Activated T-helper 1 cell treated with anti-CD3 and anti-CD28 coated beads, Interleukin-2, amount 50 U/mL, for 16 hours (primary cell): ENCODE measurements around the gene VTI1A.

Source experiments
- DNase-seq, 2 donors: peaks; one replicate each; pipeline ENCODE4 v3.0.0-alpha.2; 2020; ENCODE audit warnings: low read depth in 1 of 2, low spot score in 1 of 2

VTI1A gene

GRCh38 chr10:112634096-112634830, 187.2 kb downstream of the VTI1A start:
- no peak for DNase-seq

- no peak for DNase-seq
These were observed 190.9 kb downstream of the VTI1A start for GRCh38 chr10:112637901-112638300.

- DNase-seq = no peak
These were observed 192.3 kb downstream of the VTI1A start for GRCh38 chr10:112639298-112639697.

GRCh38 chr10:112640638-112641037, 193.6 kb downstream of the VTI1A start:
- DNase-seq = no peak

GRCh38 chr10:112643600-112644264, 196.7 kb downstream of the VTI1A start:
- DNase-seq = no peak

- DNase-seq = no peak
These were observed 197.2 kb downstream of the VTI1A start for GRCh38 chr10:112644265-112644645.

- no peak for DNase-seq
These were observed 202.2 kb downstream of the VTI1A start for GRCh38 chr10:112649006-112649821.

GRCh38 chr10:112649822-112650152, 202.8 kb downstream of the VTI1A start:
- DNase-seq = no peak

GRCh38 chr10:112650588-112651030, 203.6 kb downstream of the VTI1A start:
- no peak for DNase-seq

- no peak for DNase-seq
These were observed 206.2 kb downstream of the VTI1A start for GRCh38 chr10:112653215-112653614.

GRCh38 chr10:112653851-112654250, 206.8 kb downstream of the VTI1A start:
- DNase-seq = no peak

- DNase-seq = no peak
These were observed 207.8 kb downstream of the VTI1A start for GRCh38 chr10:112654794-112655193.

- no peak for DNase-seq
These were observed 208.7 kb downstream of the VTI1A start for GRCh38 chr10:112655722-112656121.

- no peak for DNase-seq
These were observed 211.4 kb downstream of the VTI1A start for GRCh38 chr10:112658465-112658864.

- no peak for DNase-seq
These were observed 212.1 kb downstream of the VTI1A start for GRCh38 chr10:112658900-112659638.

GRCh38 chr10:112663234-112664125, 216.5 kb downstream of the VTI1A start:
- no peak for DNase-seq

- no peak for DNase-seq
These were observed 219.1 kb downstream of the VTI1A start for GRCh38 chr10:112666094-112666493.

- DNase-seq = no peak
These were observed 223.0 kb downstream of the VTI1A start for GRCh38 chr10:112669989-112670388.

- DNase-seq = no peak
These were observed 224.7 kb downstream of the VTI1A start for GRCh38 chr10:112671743-112672142.

GRCh38 chr10:112672706-112673105, 225.7 kb downstream of the VTI1A start:
- DNase-seq = no peak
